Activated CD8-positive, alpha-beta memory T cell treated with anti-CD3 and anti-CD28 coated beads, Interleukin-2, amount 50 U/mL, for 24 hours (primary cell): ENCODE results near the gene NPY5R.

Experiments used
- DNase-seq: peaks from one replicate; pipeline ENCODE4 v3.0.0-alpha.2; 2020; ENCODE audit errors: extremely low read depth

The NPY5R gene

DNA sequence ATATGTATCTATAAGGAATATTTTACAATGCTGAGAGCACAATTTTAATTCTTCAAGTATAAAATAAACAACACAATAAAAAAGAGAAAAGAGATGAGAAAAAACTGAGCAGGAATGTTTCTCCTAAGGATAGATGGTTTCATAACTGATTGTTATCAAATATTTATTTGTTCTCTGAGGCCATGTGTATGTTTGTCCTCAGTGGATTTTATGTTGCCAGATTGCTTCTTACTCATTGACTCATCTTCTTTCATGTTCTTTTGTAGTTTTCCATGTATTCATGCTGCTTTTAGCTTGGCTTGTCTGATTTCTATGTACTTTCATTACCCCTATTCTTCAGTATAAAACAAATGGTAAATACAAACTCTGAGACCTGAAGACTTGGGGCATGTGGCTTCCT, 41.2 kb downstream of the NPY5R start:
- no peak for DNase-seq

DNA sequence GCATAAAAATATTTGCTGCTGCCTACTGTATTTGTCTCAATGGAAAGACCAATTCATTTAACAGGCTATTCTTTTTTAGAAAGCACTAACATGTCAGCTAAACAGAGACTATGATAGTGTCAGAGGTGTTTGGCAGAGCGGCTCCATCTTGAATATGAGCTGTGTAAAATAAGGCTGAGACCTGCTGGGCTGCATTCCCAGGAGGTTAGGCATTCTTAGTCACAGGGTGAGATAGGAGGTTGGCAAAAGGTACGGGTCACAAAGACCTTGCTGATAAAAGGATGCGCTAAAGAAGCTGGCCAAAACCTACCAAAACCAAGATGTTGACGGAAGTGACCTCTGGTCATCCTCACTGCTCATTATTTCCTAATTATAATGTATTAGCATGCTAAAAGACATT, 41.8 kb downstream of the NPY5R start:
- DNase-seq, result no peak

GRCh38 chr4:163391756-163392155, 48.1 kb downstream of the NPY5R start:
- no peak for DNase-seq

DNA sequence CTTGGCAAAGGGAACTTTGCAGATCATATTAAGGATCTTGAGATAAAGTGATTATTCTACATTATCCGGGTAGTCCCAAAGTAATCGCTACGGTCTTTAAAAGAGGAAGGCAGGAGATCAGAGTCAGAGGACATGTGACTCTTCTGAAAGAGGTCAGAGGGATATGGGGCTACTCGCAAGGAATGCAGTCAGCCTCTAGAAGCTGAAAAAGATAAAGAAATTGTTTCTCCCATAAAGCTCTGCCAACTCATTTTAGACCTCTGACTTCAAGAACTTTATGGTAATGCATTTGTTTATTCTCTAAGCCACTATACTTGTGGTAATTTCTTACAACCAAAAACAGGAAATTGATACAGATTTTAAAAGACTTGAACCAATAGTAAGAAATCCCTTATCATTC, 48.6 kb downstream of the NPY5R start:
- DNase-seq, result no peak

DNA sequence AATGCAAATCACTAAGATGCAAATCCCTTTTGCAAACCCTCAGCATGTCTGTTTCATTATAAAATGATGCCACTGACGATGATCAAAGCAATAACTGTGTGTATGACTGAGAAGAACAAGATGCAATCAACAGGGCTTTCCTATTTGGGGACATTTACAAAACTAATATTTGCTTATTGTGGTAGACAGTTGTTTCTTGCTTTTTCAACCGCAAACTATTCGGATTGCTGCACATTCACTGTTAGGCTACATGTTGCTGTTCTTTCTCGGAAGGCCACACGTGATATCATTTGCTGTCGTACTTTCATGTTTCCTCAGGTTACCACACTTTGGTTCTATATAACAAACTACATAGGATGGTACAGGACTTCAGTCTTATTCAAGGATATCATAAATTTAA, 49.8 kb downstream of the NPY5R start:
- no peak for DNase-seq

DNA sequence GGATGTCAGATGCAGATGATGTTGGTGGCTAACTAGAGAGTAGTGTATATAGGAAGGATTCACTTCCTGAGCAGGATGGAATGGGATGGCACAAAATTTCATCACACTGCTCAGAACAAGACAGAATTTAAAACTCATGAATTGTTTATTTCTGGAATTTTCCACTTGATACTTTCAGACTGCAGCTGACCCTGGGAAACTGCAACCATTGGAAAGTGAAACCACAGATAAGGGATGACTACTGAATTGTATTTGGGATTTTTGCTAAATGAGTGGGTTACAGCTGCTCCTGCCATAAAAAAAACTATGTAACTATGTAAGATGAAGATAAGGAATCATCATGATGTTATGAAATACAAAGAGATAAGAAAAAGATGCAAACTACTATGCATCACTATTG, 51.4 kb downstream of the NPY5R start:
- DNase-seq, result no peak

GRCh38 chr4:163395758-163396157, 52.1 kb downstream of the NPY5R start:
- no peak for DNase-seq

DNA sequence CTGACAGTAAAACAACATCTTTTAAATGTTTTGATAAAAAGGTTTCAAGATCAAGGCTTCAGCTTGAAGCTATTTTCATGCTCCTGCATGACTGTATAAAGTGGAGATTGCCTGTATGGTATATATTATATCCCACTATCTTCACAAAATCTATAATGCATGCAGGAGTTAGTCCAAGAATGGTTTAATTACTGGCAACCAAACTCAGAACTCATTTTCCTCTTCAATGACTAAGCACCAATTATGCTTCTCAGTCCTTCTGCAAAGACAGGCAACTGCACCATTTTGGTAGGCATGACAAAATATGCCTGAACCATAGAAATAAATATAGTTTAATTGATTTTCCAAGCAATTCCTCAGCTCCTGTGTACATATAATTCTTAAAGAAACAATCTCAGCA, 54.5 kb downstream of the NPY5R start:
- no peak for DNase-seq

- no peak for DNase-seq
Observed at GRCh38 chr4:163400911-163401310, 57.2 kb downstream of the NPY5R start.
